HEK293 (cell line): ENCODE measurements around the gene BRD8.

Experiments
- KLF9 ChIP-seq: fragments of 450-650 bp; formaldehyde crosslinking; IDR thresholded peaks from 2 replicates; pipeline ENCODE4 v1.5.1; 2016; ENCODE audit warnings: missing biosample characterization, missing genetic modification characterization, low read depth
- RBAK ChIP-seq: fragments of 450-650 bp; formaldehyde crosslinking; IDR thresholded peaks from 2 replicates; pipeline ENCODE4 v1.5.1; 2016; ENCODE audit warnings: missing biosample characterization, missing genetic modification characterization
- ZNF830 ChIP-seq: fragments of 450-650 bp; IDR thresholded peaks from 2 replicates; pipeline ENCODE4 v1.5.0; 2018; ENCODE audit warnings: missing biosample characterization, missing genetic modification characterization, low read depth, mild to moderate bottlenecking, moderate library complexity

- TF ChIP-seq RBAK (tag by site-specific recombination) (no peak), ZNF830 (tag by site-specific recombination) (no peak), KLF9 (tag by site-specific recombination) (no peak)
Observed at GRCh38 chr5:138141734-138142133, 36.7 kb downstream of the BRD8 start.
